SK-N-SH (cell line): ENCODE measurements around the gene GREM2.

Source experiments
- EP300 ChIP-seq, 2 experiments: IDR thresholded peaks; 2 replicates each; pipeline versions ENCODE4 v1.4.0 to v1.6.1; 2012; ENCODE audit warnings: borderline replicate concordance in 1 of 2, low read depth in 1 of 2, low read length in 1 of 2
- IRF3 ChIP-seq: fragments of 150-350 bp; IDR thresholded peaks from 2 replicates; pipeline ENCODE4 v1.6.1; 2016; ENCODE audit warnings: mild to moderate bottlenecking, low read depth, low read length
- RAD21 ChIP-seq: IDR thresholded peaks from 2 replicates; pipeline ENCODE4 v1.6.1; 2012; ENCODE audit warnings: mild to moderate bottlenecking, low read length
- SMC3 ChIP-seq: IDR thresholded peaks from 2 replicates; pipeline ENCODE4 v1.6.1; 2012; ENCODE audit warnings: low read depth, low read length, improper control_type of control experiment
- TF ChIP-seq, protein P1 (sequence below): fragments of 200-600 bp; sonication (generic); IDR thresholded peaks from 2 replicates; pipeline ENCODE4 v1.6.1; 2017; ENCODE audit warnings: antibody characterized with exemption, mild to moderate bottlenecking, moderate library complexity

GRCh38 chr1:240465531-240465940, 146.4 kb downstream of the GREM2 start:
- TF ChIP-seq EP300 (IDR thresholded peaks at IDR 0.05; ENCODE audit: borderline replicate concordance in 1 of 2, low read depth in 1 of 2, low read length in 1 of 2) (peak; percentile 49 to 88; a peak in 3 of 4 replicates), RAD21 (no peak; the same call in 1 of the 2 replicates), IRF3 (no peak), SMC3 (no peak)
- TF ChIP-seq, protein P1, sequence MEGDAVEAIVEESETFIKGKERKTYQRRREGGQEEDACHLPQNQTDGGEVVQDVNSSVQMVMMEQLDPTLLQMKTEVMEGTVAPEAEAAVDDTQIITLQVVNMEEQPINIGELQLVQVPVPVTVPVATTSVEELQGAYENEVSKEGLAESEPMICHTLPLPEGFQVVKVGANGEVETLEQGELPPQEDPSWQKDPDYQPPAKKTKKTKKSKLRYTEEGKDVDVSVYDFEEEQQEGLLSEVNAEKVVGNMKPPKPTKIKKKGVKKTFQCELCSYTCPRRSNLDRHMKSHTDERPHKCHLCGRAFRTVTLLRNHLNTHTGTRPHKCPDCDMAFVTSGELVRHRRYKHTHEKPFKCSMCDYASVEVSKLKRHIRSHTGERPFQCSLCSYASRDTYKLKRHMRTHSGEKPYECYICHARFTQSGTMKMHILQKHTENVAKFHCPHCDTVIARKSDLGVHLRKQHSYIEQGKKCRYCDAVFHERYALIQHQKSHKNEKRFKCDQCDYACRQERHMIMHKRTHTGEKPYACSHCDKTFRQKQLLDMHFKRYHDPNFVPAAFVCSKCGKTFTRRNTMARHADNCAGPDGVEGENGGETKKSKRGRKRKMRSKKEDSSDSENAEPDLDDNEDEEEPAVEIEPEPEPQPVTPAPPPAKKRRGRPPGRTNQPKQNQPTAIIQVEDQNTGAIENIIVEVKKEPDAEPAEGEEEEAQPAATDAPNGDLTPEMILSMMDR: no peak
